GM18867 (cell line): ENCODE data around the gene HNRNPD.
"Not testable (repeated sequence)": the region's sequence is repeated elsewhere in the genome, so short reads cannot be mapped to it uniquely, and the experiment has no call there.

ENCODE experiments used
- ATAC-seq: cut with Tn5 transposase; IDR thresholded peaks from one replicate; pipeline ENCODE4 v1.9.1; 2021; ENCODE audit warnings: mild to moderate bottlenecking, moderate library complexity; ENCODE audit not compliant: unreplicated experiment

HNRNPD gene

GRCh38 chr4:82373486-82373815 is 340 bp downstream of the HNRNPD start:
- peak; percentile 23 for ATAC-seq

GRCh38 chr4:82372517-82373485 is 990 bp downstream of the HNRNPD start:
- ATAC-seq, result peak; percentile 14

- no peak for ATAC-seq
Measured at GRCh38 chr4:82371497-82371896, 2.3 kb downstream of the HNRNPD start.

- ATAC-seq, result no peak
Measured at GRCh38 chr4:82367438-82368097, 6.2 kb downstream of the HNRNPD start.

GRCh38 chr4:82366431-82366830 is 7.4 kb downstream of the HNRNPD start:
- not testable (repeated sequence) for ATAC-seq

- no peak for ATAC-seq
Measured at GRCh38 chr4:82363896-82364487, 9.8 kb downstream of the HNRNPD start.

- ATAC-seq, result no peak
Measured at GRCh38 chr4:82362565-82362964, 11.2 kb downstream of the HNRNPD start.

- ATAC-seq, result no peak
Measured at GRCh38 chr4:82360298-82361177, 13.3 kb downstream of the HNRNPD start.

- no peak for ATAC-seq
Measured at GRCh38 chr4:82358847-82359246, 14.9 kb downstream of the HNRNPD start.

GRCh38 chr4:82357640-82358039 is 16.2 kb downstream of the HNRNPD start:
- ATAC-seq, result no peak

GRCh38 chr4:82354788-82355187 is 19.0 kb downstream of the HNRNPD start:
- ATAC-seq, result no peak

- ATAC-seq, result no peak
Measured at GRCh38 chr4:82352825-82353366, 20.9 kb downstream of the HNRNPD start.

- ATAC-seq, result no peak
Measured at GRCh38 chr4:82352118-82352824, 21.5 kb downstream of the HNRNPD start.

GRCh38 chr4:82346126-82346525 is 27.7 kb downstream of the HNRNPD start:
- no peak for ATAC-seq

GRCh38 chr4:82335043-82335442 is 38.7 kb downstream of the HNRNPD start:
- no peak for ATAC-seq

GRCh38 chr4:82333641-82334040 is 40.1 kb downstream of the HNRNPD start:
- not testable (repeated sequence) for ATAC-seq

GRCh38 chr4:82331814-82332213 is 42.0 kb downstream of the HNRNPD start:
- ATAC-seq, result no peak

- no peak for ATAC-seq
Measured at GRCh38 chr4:82320351-82320750, 53.4 kb downstream of the HNRNPD start.

GRCh38 chr4:82303063-82303462 is 70.7 kb downstream of the HNRNPD start:
- ATAC-seq, result not testable (repeated sequence)
